HEK293T (cell line): ENCODE results near the gene KCNJ3.

Experiments used
- ARNT ChIP-seq: fragments of 450-650 bp; IDR thresholded peaks from 2 replicates; pipeline ENCODE4 v1.6.1; 2017; ENCODE audit warnings: mild to moderate bottlenecking
- BHLHE40 ChIP-seq: fragments of 450-650 bp; IDR thresholded peaks from 2 replicates; pipeline ENCODE4 v1.6.1; 2016; ENCODE audit warnings: mild to moderate bottlenecking, moderate library complexity, borderline replicate concordance
- FOXA1 ChIP-seq: fragments of 450-650 bp; IDR thresholded peaks from 2 replicates; pipeline ENCODE4 v1.6.1; 2016; ENCODE audit warnings: mild to moderate bottlenecking
- FOXK2 ChIP-seq: fragments of 450-650 bp; IDR thresholded peaks from 2 replicates; pipeline ENCODE4 v1.6.1; 2016; ENCODE audit warnings: mild to moderate bottlenecking
- FOXM1 ChIP-seq: fragments of 450-650 bp; IDR thresholded peaks from 2 replicates; pipeline ENCODE4 v1.6.1; 2017; ENCODE audit warnings: mild to moderate bottlenecking, borderline replicate concordance
- LEF1 ChIP-seq: fragments of 450-650 bp; IDR thresholded peaks from 2 replicates; pipeline ENCODE4 v1.6.1; 2017; ENCODE audit warnings: mild to moderate bottlenecking, borderline replicate concordance
- NFRKB ChIP-seq: fragments of 450-650 bp; IDR thresholded peaks from 2 replicates; pipeline ENCODE4 v1.6.1; 2016; ENCODE audit warnings: mild to moderate bottlenecking, moderate library complexity
- PKNOX1 ChIP-seq: fragments of 450-650 bp; IDR thresholded peaks from 2 replicates; pipeline ENCODE4 v1.6.1; 2016
- SP1 ChIP-seq: fragments of 450-650 bp; IDR thresholded peaks from 2 replicates; pipeline ENCODE4 v1.6.1; 2017
- SUZ12 ChIP-seq: fragments of 450-650 bp; IDR thresholded peaks from 2 replicates; pipeline ENCODE4 v1.6.1; 2016; ENCODE audit warnings: mild to moderate bottlenecking
- TARDBP ChIP-seq: fragments of 450-650 bp; IDR thresholded peaks from 2 replicates; pipeline ENCODE4 v1.6.1; 2016

- TF ChIP-seq FOXK2 = no peak
- TF ChIP-seq ARNT = no peak
- TF ChIP-seq SP1 = no peak
- TF ChIP-seq SUZ12 = no peak
- no peak for TF ChIP-seq PKNOX1
- TF ChIP-seq TARDBP = no peak
- TF ChIP-seq LEF1 = no peak
- no peak for TF ChIP-seq BHLHE40
- no peak for TF ChIP-seq NFRKB
- TF ChIP-seq FOXA1 = no peak
- TF ChIP-seq FOXM1 = no peak
Observed at GRCh38 chr2:154836632-154837031, 138.1 kb downstream of the KCNJ3 start.
